ENCODE measurements around the gene TMEM119.
"Not testable (repeated sequence)": the region's sequence is repeated elsewhere in the genome, so short reads cannot be mapped to it uniquely, and the experiment has no call there.

The TMEM119 gene

DNA sequence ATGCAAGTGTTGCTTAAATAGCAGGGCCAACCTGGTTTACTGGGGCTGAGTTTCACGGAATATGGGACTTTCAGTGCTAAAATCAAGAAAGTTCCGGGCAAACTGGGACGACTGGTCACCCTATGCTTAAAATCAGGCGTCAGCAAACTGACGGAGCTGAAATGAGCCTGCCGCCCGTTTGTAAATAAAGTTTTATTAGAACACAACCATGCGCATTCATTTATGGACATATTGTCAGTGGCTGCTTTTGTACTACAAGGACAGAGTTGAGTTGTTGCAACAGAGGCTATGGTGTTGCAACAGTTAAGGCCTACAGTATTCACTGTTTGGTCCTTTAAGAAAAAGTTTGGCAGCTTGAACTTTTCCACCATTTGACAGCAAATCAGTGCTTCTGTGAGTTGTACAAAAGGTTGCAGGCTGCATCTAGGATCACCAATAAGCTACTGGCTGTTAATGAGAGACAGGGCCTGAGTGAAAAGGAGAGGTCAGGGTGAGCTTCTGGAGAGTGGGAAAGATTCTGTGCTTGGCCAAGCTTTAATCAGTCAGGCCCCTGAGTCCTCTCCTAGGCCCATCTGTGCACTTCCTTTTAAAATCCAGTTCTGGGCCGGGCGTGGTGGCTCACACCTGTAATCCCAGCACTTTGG lies 22.5 kb upstream of the TMEM119 start:
- no peak for DNase-seq (ENCODE audit: low spot score)
- in situ Hi-C loops (cut with MboI; ENCODE audit: low sequenced_read_pairs, unreplicated experiment): no loop called here
- TF ChIP-seq, protein P1, sequence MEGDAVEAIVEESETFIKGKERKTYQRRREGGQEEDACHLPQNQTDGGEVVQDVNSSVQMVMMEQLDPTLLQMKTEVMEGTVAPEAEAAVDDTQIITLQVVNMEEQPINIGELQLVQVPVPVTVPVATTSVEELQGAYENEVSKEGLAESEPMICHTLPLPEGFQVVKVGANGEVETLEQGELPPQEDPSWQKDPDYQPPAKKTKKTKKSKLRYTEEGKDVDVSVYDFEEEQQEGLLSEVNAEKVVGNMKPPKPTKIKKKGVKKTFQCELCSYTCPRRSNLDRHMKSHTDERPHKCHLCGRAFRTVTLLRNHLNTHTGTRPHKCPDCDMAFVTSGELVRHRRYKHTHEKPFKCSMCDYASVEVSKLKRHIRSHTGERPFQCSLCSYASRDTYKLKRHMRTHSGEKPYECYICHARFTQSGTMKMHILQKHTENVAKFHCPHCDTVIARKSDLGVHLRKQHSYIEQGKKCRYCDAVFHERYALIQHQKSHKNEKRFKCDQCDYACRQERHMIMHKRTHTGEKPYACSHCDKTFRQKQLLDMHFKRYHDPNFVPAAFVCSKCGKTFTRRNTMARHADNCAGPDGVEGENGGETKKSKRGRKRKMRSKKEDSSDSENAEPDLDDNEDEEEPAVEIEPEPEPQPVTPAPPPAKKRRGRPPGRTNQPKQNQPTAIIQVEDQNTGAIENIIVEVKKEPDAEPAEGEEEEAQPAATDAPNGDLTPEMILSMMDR (IDR thresholded peaks at IDR 0.05; ENCODE audit: borderline replicate concordance, control extremely low read depth, extremely low read depth, insufficient read depth, missing control alignments): no peak

DNA sequence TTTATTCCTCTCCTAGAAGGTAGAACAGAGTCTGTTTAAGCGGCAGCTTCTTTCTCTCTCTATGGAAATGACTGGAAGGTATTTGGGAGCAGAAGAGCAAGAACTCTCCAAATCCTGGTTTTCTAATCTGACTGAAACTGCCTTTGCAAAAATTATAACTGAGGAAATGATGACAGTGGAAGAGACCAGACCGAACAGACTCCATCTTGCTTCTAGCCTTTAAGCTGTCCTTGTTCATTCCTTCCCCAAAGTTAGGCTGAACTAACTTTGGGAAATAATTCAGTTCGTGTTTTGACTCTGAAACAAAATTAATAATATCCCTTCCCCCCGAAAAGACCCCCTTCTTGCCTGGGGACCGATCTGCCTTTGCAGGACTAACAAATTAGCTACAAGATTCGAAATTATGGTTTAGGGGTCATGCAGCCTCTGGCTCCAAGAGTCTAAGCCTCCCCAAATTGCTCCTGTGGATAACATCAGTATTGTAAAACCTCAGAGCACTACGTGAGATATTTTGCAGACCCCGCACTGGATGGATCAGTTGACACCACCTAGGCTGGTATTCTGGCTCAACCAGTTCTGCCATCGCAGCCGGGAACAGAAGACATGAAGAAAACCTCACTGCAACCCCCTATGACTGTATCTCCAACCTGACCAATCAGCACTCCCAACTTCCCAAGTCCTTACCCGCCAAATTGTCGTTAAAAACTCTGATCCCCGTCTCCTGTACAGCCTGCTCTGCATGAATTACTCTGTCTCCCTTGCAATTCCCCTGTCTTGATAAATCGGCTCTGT lies 21.7 kb upstream of the TMEM119 start:
- DNase-seq (ENCODE audit: low spot score): no peak
- in situ Hi-C loops (cut with MboI; ENCODE audit: low sequenced_read_pairs, unreplicated experiment): loop anchor here (5.0 kb wide), 1 partner anchor 52 kb away; no protein-coding TSS in a partner anchor
- TF ChIP-seq, protein P1 (IDR thresholded peaks at IDR 0.05; ENCODE audit: borderline replicate concordance, control extremely low read depth, extremely low read depth, insufficient read depth, missing control alignments): no peak

DNA sequence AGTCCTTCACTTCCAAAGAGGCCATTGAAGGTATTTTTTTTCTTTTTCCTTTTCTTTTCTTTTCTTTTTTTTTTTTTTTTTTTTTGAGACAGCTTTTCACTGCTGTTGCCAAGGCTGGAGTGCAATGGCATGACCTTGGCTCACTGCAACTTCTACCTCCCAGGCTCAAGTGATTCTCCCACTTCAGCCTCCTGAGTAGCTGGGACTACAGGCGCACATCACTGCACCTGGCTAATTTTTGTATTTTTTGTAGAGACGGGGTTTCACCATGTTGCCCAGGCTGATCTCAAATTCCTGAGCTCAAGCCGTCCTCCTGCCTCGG lies 21.0 kb upstream of the TMEM119 start:
- in situ Hi-C loops (cut with MboI; ENCODE audit: low sequenced_read_pairs, unreplicated experiment): loop anchor here (5.0 kb wide), 1 partner anchor 52 kb away; no protein-coding TSS in a partner anchor
- DNase-seq (ENCODE audit: low spot score): not testable (repeated sequence)

DNA sequence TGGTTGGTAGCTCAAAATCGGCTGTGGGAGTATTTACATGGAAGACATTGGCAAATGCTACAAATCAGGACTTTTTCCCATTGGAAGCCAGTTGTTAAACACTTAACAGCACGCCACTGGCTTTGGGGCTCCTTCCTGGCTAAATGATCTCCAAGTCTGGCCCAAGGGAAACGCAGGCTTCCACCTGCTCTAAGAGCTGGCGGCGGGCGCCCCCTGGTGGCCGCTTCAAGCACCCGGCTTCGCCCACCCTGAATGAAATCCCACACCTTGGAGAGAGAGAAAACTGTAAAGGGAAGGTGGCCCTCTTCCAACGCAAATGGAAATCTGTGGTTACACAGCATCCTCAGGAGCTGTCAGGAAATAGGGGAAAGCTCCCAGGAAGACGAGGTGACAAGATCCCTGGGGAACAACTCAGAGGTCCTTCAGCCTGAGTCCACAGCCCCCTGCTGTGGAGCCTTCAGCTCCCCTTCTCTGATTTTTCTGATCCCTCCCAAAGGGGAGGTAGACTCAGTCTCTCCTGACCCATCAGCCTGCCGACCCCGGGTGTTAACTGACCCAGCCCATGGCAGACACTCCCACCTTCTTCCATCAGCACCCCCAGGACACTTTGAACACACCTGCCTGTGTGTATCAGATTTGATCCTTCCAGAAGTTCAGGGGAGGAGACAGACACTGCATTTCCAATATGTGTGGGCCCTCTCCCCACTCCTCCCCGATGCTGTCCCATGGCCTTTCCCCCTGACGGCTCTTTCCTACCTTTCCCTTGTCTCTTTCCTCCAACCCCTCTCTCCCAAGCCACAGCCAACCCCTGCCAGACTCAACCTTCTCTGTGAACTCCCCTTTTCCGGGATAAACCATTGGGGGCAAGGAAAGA lies 20.4 kb upstream of the TMEM119 start:
- TF ChIP-seq, protein P1 (IDR thresholded peaks at IDR 0.05; ENCODE audit: borderline replicate concordance, control extremely low read depth, extremely low read depth, insufficient read depth, missing control alignments): peak; percentile 91
- DNase-seq (ENCODE audit: low spot score): peak; percentile 83
- in situ Hi-C loops (cut with MboI; ENCODE audit: low sequenced_read_pairs, unreplicated experiment): loop anchor here (5.0 kb wide), 1 partner anchor 51 kb away; no protein-coding TSS in a partner anchor

DNA sequence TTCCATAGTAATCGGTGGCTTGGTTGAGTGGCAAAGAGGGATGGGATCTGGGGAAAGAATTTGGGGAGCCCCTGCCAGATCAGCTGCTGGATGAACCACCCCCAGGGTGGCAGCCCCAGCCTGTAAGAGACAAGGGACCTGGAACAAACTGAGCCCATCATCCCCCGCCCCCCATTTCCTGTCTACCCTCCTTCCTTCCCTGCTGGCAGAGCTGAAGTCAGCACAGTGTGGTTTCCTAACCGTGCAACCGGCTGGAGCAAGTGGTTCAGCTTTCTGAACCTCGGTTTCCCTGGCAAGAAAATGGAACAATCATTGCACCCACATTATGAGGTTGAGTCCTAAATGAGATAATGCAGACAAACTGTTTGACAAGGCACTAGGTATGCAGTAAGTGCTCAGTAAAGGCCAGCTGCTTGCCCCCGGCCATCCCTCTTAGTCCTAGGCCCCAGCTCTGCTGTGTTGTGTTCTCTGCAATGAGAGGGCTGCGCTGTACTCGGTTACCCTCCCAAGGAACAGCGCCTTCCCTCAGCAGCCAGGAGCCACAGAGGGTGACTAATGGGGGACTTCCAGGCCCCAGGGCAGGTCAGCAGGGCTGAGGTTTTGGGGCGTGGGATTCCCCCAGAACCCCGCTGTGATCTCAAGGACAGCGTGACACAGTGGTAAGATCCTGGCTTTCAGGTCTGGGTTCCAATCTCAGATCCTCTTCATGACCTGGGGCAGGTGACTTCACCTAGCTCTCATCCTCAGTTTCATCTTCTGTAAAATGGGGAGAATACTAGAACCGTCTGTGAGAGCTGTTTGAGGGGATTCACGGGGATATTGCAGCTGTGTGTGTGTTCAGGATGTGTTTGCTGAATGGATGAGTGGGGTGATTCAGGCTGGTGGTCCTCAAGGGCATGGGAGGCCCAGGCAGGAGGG lies 19.3 kb upstream of the TMEM119 start:
- peak; percentile 91 for DNase-seq (ENCODE audit: low spot score)
- TF ChIP-seq, protein P1 (IDR thresholded peaks at IDR 0.05; ENCODE audit: borderline replicate concordance, control extremely low read depth, extremely low read depth, insufficient read depth, missing control alignments): no peak
- in situ Hi-C loops (cut with MboI; ENCODE audit: low sequenced_read_pairs, unreplicated experiment): loop anchor here (5.0 kb wide), 1 partner anchor 50 kb away; no protein-coding TSS in a partner anchor

DNA sequence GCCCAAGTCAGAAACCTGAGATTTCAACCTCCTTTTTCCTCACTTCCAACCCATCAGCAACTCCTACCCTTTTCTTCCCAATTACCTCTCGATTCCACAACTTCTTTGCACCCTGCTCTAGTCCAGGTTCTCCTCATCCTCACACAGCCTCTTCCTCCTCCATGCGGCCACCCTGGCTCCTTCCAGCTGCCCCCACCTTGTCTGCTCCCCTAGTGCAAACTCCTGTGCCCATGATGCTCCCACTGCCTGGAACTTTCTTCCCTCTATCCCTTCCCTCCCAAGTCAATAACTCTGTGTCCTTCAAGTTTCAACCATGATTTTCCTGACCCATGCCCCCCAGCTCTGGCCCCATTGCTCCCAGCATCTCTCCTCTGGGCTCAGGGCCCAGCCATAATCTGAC lies 18.5 kb upstream of the TMEM119 start:
- in situ Hi-C loops (cut with MboI; ENCODE audit: low sequenced_read_pairs, unreplicated experiment): loop anchor here (5.0 kb wide), 1 partner anchor 49 kb away; no protein-coding TSS in a partner anchor
- DNase-seq (ENCODE audit: low spot score): no peak
- TF ChIP-seq, protein P1 (IDR thresholded peaks at IDR 0.05; ENCODE audit: borderline replicate concordance, control extremely low read depth, extremely low read depth, insufficient read depth, missing control alignments): no peak
